Type B pancreatic cell (in vitro differentiated cells): ENCODE data around the gene NDUFB6. TPM values are rescaled to one million over a fixed set of nuclear protein-coding genes. Genes with fewer than 3 reads are reported as not detected.
"Not testable (repeated sequence)": the region's sequence is repeated elsewhere in the genome, so short reads cannot be mapped to it uniquely, and the experiment has no call there.

Source experiments
- DNase-seq: peaks from one replicate; pipeline ENCODE4 v3.0.0; 2021; ENCODE audit warnings: mixed read lengths; ENCODE audit not compliant: unreplicated experiment; ENCODE audit errors: extremely low spot score
- H3K27ac Mint-ChIP-seq: 2 replicates; pipeline ENCODE4 v1.8.0; 2021; ENCODE audit warnings: mild to moderate bottlenecking, mixed read lengths
- H3K27me3 Mint-ChIP-seq: 2 replicates; pipeline ENCODE4 v1.8.0; 2021; ENCODE audit warnings: mixed read lengths
- H3K36me3 Mint-ChIP-seq: 2 replicates; pipeline ENCODE4 v1.8.0; 2021; ENCODE audit warnings: mixed read lengths
- H3K4me1 Mint-ChIP-seq: one replicate; pipeline ENCODE4 v1.8.0; 2021; ENCODE audit warnings: mixed read lengths; ENCODE audit not compliant: unreplicated experiment
- H3K4me3 Mint-ChIP-seq: 2 replicates; pipeline ENCODE4 v1.8.0; 2021; ENCODE audit warnings: mild to moderate bottlenecking, mixed read lengths
- H3K9me3 Mint-ChIP-seq: 2 replicates; pipeline ENCODE4 v1.8.0; 2021; ENCODE audit warnings: mixed read lengths
- total RNA-seq: library from RNA; stranded (reverse); gene quantifications from 2 replicates; pipeline ENCODE4 v1.2.1, GENCODE V29; 2021; ENCODE audit warnings: low replicate concordance
- TF ChIP-seq, protein P1 (sequence below): fragments of 200-600 bp; sonication (generic); conservative IDR thresholded peaks from 2 replicates; pipeline ENCODE4 v1.5.0; 2021; ENCODE audit warnings: antibody characterized with exemption, mild to moderate bottlenecking

The NDUFB6 gene
- total RNA-seq, 1 donor from 2014 or later = 45.6 TPM

DNA sequence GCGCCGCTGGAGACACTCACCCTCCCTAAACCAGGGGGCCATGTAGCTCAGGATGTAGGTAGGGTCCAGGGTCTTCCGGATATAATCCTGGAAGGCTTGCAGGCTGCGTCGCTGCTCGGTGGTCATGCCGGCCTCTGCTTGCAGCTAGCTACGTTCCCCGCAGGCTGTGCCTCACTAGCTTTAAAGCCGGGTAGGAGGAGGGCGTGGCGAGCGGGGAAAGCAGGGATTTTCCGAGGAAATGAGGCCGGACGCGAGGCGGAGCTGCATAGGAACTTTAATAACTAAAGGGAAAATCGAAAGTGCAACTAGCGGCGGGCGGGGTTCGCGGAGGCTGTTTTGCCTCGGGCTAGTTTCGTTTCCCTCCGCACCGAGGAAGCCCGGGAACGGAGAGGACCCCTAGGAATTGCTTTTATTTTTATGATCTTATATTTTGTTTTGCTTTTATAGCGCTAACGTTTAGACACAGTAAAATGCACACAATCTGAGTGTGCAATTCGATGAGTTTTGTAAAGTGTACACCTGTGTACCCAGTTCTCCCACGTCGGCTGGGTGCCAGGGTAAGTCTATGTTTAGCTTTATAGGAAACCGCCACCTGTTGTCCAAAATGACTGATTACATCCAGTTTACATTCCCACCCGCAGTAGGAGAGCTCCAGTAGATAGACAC lies 46.8 kb downstream of the NDUFB6 start, which contains the start of gene RIGI:
RIGI (minus strand) TSS at position 156 of the 666 bp plus-strand sequence; CDS start at position 126, 30 bp downstream.
- DNase-seq = peak; percentile 82
- Mint-ChIP-seq H3K27me3 (no peaks in the 10 kb centered on the region), H3K4me1 (peaks cover 10% of the 10 kb centered on the region), H3K27ac (peak within 1 kb of the TSS; percentile 90), H3K4me3 (peak within 1 kb of the TSS; percentile 94), H3K36me3 (peaks cover 19% of the 10 kb centered on the region), H3K9me3 (peaks cover 5% of the 10 kb centered on the region)
- TF ChIP-seq, protein P1, sequence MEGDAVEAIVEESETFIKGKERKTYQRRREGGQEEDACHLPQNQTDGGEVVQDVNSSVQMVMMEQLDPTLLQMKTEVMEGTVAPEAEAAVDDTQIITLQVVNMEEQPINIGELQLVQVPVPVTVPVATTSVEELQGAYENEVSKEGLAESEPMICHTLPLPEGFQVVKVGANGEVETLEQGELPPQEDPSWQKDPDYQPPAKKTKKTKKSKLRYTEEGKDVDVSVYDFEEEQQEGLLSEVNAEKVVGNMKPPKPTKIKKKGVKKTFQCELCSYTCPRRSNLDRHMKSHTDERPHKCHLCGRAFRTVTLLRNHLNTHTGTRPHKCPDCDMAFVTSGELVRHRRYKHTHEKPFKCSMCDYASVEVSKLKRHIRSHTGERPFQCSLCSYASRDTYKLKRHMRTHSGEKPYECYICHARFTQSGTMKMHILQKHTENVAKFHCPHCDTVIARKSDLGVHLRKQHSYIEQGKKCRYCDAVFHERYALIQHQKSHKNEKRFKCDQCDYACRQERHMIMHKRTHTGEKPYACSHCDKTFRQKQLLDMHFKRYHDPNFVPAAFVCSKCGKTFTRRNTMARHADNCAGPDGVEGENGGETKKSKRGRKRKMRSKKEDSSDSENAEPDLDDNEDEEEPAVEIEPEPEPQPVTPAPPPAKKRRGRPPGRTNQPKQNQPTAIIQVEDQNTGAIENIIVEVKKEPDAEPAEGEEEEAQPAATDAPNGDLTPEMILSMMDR = peak; percentile 70

GRCh38 chr9:32525709-32526030 lies 47.3 kb downstream of the NDUFB6 start:
- H3K4me3 Mint-ChIP-seq = peak overlapping the region; percentile 94
- DNase-seq = no peak
- no peaks in the 10 kb centered on the region for H3K27me3 Mint-ChIP-seq
- TF ChIP-seq, protein P1 = no peak
- peaks cover 14% of the 10 kb centered on the region for H3K36me3 Mint-ChIP-seq
- H3K27ac Mint-ChIP-seq = peak overlapping the region; percentile 90
- peaks cover 10% of the 10 kb centered on the region for H3K4me1 Mint-ChIP-seq
- H3K9me3 Mint-ChIP-seq = peaks cover 5% of the 10 kb centered on the region

- Mint-ChIP-seq H3K4me1 (peaks cover 10% of the 10 kb centered on the region), H3K36me3 (peaks cover 14% of the 10 kb centered on the region), H3K9me3 (peaks cover 5% of the 10 kb centered on the region), H3K27me3 (no peaks in the 10 kb centered on the region), H3K4me3 (peak overlapping the region; percentile 94), H3K27ac (peak overlapping the region; percentile 90)
- TF ChIP-seq, protein P1 = no peak
- no peak for DNase-seq
Measured at GRCh38 chr9:32524892-32525708, 47.9 kb downstream of the NDUFB6 start.

- H3K9me3 Mint-ChIP-seq, H3K27me3 Mint-ChIP-seq, H3K4me1 Mint-ChIP-seq, DNase-seq, H3K27ac Mint-ChIP-seq: not testable (repeated sequence)
- peak overlapping the region; percentile 94 for H3K4me3 Mint-ChIP-seq
- H3K36me3 Mint-ChIP-seq = peaks cover 14% of the 10 kb centered on the region
Measured at GRCh38 chr9:32524558-32524891, 48.4 kb downstream of the NDUFB6 start.

GRCh38 chr9:32523910-32524309 lies 49.0 kb downstream of the NDUFB6 start:
- Mint-ChIP-seq H3K4me3 (no peak overlapping the region), H3K27me3 (no peaks in the 10 kb centered on the region)

More at GRCh38 chr9:32523910-32524309, 49.0 kb downstream of the NDUFB6 start:
- no peak for DNase-seq
- Mint-ChIP-seq H3K36me3 (peaks cover 14% of the 10 kb centered on the region), H3K4me1 (peaks cover 10% of the 10 kb centered on the region), H3K27ac (no peak overlapping the region), H3K9me3 (peaks cover 5% of the 10 kb centered on the region)
- TF ChIP-seq, protein P1 = no peak
